NCI-H146 treated with DMSO at 0.1 percent for 48 hours (cell line): Measurements from ENCODE around the gene TEF.

Experiments used
- DNase-seq: peaks from one replicate; lab custom pipeline; 2025; ENCODE audit not compliant: unreplicated experiment; lab: John Stamatoyannopoulos, UW

TEF gene

DNA sequence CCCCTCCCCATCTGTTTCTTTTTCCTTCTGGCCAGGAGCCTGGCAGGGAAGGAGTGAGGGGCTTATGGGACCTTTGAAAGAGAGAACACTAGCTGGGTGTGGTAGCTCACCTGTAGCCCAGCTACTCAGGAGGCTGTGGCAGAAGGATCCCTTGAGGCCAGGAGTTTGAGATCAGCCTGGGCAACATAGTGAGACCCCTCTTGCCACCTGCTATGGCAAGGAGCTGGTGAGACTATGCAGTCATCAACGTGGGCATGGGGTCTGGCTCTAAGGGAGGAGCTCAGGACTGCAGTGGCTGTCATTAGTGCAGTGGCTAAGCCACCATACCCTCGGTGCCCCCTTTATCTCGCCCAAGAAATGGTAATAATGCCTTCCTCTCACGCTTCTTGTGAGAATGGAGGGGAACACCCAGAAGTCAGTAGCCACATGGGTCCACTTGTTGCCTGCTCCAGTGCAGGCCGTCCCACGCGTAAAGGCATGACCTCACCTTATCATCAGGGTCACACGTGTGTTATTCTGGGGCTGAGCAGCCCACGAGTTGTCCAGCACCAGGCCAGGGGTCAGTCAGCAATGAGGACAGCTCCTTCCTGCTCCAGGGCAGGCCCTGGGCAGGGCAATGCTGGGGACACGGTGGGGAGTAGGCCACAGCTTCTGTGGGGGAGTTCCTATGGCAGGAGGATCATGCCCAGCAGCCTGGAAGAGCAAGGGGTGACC lies 27.7 kb upstream of the TEF start:
- DNase-seq: no peak

DNA sequence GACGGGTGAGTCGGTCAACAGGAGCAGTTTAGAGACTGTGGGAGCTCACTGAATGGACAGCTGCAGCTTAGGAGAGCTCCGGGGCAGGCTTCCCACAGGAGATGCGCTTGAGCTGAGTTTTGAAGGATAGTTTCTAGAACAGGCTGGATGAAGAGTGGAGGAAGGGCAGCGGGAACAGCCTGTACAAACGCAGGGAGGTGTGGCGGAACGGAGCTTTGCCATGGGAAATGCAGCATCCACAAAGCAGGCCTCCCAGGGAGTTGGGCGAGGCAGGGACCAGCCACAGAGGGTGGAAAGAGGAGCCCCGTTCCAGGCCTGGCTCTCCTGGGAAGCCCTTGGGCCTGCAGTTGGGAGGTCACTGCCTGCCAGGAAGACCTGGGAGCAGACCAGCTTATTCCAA lies 26.8 kb upstream of the TEF start:
- DNase-seq: no peak

DNA sequence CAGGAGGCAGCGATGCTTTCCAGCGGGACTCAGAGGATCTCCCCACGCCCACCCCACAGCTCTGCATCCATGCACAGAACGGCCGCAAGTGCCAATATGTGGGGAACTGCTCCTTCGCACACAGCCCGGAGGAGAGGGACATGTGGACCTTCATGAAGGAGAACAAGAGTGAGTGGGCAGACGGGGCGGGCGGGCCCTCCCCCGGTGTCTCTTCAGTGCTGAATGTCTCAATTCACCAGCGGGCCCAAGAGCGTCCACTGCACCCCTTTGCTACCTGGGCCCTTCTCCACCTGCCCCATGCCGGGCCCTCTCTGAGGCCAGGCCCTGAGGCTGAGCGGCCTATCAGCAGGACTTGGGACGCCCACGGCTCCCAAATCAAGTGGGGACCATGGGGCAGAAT lies 25.8 kb upstream of the TEF start:
- DNase-seq: no peak

DNA sequence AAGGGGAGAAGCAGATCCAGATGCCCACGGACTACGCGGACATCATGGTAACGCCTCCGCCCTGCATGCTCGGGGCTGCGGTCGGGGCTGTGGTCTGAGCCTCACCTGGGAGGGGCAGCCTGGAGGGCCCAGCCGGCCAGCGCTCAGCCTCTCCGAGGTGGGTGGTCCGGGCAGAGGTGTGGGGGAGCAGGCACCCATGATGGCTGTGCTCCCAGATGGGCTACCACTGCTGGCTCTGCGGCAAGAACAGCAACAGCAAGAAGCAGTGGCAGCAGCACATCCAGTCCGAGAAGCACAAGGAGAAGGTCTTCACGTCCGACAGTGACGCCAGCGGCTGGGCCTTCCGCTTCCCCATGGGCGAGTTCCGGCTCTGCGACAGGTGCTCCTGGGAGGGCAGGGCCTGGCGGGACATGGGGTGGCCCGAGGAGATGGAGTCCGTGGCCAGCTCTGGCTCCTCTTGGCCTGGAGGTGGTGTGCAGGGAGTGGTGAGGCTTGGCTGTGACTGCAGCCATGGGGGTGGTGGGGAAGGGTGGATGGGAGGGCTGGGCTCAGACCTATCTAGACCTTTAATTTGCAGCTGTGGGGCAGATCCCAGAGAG lies 25.2 kb upstream of the TEF start:
- no peak for DNase-seq

DNA sequence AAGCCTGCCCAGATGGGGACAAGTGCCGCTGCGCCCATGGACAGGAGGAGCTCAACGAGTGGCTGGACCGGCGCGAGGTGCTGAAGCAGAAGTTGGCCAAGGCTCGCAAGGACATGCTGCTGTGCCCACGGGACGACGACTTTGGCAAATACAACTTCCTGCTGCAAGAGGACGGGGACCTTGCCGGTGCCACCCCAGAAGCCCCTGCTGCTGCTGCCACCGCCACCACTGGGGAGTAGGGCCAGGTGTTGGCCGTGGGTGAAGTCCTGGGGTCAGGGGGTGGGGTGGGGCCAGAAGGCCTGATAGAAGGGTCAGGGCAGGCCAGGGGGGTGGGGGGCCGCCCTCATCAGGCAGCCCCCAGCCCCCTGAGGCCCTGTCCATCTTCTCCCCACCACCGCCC lies 24.6 kb upstream of the TEF start:
- no peak for DNase-seq

DNA sequence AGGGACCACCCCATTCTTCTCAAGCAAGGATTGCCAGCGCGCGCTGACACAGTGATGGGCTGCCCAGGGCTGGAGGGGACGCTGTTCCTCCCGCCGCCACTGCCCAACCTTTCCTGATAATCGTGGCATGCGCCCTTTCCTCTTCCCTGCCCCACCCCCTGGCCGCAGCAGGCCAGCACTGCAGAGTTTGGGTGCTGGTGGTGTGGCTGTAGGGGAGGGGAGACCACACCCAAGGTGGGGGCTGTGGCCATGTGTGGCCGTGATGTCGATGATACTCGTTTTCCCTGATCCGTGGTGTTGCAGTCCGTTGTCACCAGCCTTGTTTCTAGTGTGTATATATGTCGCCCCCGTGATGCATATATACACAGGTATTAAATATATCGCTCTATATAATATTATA lies 22.8 kb upstream of the TEF start:
- no peak for DNase-seq

DNA sequence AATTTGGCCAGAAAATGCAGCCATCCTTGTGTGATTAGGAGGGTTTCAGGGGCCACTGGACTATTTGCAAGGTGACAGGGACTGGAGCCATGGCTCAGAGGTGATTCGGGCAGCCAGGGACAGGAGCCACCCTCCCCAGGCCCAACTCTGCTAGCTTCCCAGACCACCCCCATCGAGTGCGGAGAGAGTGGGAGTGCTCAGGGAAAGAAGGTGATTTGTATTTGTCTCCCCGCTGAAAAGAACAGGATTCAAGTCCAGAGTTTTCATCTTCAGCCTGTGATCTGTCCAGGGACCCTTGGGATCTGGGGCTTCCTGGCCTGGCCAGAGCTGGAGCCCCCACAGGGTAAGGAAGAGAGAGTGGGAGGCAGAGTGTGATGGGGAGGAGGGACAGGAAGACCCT lies 22.4 kb upstream of the TEF start:
- no peak for DNase-seq

DNA sequence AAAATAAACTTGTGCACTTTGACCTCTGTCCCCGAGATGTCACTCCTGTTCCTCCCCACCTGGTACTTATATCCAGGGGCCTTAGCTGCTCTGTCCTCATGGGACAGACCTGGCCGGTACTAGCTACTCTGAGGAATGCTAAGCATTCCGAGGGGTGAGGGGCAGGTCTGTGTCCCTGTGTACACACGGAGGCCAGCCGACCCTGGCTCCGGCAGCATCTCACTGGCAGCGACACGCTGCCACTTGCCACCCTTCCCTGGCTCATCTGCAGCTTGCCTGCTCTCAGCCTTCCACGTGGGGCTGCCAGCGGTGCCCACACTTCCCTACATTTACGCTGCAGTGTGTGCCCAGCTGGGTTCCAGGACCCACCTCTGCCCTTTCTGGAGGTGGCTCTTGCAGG lies 21.6 kb upstream of the TEF start:
- DNase-seq: no peak

DNA sequence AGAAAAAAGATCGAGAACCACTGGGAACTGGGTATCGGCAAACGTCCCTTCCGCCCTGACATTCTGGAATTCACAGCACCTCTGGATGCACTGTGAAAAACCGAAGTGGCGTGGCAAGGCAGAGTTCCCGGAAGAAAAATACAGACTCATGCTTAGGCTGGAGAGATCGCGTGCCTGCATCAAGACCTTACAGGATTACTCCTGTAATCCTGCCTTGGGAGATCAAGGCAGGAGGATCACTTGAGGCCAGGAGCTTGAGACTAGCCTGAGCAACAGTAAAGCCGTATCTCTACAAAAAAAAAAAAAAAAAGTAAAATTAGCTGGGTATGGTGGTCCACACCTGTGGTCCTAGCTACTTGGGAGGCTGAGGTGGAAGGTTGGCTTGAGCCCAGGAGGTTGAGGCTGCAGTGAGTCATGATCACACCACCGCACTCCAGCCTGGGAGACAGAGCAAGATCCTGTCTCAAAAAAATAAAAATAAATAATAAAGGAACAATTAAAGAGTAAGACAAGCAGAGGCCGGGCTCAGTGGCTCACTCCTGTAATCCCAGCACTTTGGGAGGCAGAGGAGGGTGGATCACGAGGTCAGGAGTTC lies 19.9 kb upstream of the TEF start:
- DNase-seq: no peak

DNA sequence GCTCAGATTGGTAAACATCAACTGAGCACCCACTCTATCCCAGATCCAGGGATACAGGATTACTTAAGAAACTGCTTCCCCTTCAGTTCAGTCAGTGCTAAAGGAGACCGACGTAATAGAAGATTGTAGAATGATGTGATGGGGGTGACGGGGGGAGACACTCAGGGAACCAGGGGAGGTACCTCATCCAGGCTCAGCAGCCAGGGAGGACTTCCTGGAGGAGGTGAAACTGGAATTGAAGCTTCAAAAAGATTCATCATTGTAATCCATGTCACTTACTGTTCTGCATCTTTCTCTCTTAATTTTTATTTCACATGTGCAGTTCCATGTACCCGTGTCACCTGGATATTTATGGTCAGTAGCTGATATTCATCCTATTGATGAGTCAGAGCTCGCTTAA lies 19.1 kb upstream of the TEF start:
- DNase-seq: no peak

DNA sequence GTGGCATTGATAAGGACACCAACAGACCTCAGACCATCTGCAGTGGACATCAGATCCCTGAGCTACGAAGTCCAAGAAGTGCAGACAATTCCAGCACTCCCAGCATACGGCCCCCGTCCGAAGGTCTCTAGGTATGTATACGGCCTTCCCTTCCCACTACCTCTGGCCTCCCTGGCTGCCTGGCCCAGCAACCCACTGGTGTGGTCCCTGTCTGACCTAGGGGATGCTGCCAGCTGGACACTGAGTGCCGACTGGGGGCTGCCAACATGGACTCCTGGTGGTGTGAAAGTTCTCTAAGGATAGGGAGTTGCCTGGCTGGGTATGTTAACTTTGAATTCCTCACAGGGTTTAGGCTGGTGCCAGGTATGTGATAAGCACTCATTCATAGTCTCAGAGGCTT lies 17.5 kb upstream of the TEF start:
- no peak for DNase-seq

DNA sequence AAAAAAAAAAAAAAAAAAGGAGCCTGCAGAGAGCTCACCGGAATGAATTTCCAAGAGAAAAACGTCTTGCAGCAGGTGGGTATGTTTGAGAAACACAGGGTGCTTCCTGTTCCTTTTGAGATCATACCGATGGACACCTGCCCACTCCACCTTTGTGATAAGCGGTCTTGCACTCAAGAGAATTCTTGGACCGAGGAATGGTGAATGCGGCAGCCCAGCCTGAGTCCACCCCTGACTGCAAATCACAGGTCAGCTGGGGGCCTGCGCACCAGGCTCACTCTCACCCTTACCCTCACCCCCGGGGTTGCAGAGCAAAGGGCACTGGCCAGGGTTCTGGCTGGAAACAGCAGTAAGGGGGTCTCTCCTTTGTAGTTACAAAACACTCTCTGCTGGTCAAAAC lies 16.8 kb upstream of the TEF start:
- peak; percentile 38 for DNase-seq

DNA sequence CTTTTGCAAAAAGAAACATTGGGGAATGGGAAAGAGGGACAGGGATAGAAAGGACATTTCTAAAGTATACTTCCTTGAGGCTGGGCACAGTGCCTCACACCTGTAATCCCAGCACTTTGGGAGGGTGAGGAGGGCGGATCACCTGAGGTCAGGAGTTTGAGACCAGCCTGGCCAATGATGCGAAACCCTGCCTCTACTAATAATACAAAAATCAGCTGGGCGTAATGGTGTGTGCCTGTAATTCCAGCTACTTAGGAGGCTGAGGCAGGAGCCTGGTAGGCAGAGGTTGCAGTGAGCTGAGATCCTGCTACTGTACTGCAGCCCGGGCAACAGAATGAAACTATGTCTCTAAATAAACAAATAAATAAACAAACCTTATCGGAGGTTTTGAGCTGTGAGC lies 16.3 kb upstream of the TEF start:
- no peak for DNase-seq

DNA sequence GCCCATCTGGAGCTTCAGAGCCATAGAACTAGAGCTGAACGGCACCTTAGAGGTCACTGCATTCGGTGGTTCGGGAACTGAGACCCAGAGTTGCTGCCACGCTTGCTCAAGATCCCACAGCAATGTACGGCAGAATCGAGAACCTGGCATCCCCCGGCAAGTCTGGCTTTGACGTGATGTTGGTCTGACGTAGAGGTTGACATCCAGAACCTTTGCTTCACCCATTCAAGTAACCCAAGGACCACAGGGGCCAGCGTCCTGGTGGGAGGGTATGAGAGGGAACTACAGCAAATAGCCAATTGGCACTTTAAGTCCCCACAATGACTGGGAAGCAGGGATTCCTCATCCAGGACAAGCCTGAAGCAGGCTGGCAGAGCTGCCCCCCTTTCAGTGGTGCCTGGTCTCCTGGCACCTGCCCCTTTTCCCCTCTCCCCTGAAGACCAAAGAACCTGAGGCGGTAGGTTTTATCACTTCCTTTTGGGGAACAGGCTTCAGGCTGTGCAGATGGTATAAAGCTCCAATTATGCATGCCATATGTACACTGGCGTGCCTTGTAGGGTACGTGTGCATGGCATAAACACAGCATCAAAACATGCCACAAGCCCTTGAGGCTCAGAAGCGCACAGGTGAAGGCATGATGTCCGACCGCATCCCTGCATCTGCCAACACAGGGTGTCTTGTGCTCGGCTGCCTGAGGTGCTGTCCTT lies 15.3 kb upstream of the TEF start:
- no peak for DNase-seq

DNA sequence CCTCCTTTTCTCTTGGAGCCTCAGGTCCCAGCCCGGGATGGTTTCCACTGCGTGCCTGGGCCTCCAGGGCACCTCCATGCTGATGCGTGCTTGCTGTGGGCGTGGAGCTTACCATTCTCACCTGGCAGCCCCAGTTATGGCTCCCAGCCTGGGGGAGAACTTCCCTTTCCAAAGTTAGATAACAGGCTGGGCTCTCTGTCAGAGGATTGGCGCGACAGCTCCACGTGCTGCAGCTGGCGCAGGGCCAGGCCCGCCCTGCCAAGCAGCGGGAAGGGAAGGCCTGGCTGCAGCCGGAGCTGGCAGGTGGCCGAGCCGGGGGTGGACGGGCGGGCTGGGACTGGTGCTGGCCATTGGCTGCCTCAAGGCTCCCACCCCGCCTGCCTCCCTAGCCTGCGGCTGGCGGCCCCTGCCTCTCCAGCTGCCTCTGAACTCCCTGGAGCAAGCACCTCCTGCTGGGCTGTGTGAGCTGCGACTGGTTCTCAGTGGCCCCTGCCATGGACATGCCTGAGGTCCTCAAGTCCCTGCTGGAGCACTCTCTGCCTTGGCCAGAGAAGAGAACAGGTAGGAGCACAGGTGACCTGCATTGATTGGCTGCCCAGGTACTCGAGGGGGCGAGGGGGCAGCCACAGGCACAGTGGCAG lies 14.6 kb upstream of the TEF start:
- peak; percentile 90 for DNase-seq

DNA sequence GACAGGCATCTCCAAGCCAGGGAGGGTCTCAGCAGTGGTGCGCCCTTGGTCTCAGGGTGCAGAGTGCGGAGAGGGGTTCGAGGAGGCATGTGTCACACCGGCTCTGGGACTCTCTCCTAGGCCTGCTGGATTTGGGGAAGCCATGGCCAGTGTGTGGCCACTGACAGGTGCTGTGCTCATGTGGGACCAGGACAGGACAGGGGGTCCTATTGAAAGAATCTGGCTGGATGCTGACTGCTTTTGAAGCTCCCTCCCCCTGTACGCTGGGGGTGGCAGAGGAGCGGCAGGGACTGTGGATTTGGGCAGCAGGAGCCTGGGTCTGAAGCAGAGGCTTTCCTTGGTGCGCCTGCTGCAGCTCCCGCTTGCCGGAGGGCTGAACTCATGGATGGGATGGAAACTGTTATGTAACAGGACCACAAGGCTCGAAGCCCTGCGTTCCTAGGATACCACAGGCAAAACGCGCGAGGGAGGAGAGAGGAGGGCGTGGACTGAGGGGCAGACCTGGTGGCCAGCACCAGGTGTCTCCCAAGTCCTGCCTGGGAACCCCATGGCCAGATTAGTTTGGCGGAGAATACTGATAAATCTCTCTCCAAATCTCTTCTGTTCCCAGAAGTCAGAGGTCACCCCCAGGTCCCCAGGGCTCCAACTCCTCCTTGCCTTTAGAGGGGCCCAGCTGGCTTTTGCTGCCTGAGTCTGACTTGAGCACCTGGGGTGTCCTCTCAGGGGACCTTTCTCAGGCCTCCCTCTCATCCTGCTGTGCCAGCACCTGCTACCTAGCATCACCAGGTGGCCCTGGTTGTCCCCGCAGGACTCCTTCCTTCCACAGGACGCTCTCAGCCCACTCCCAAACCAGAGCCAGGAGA lies 13.8 kb upstream of the TEF start:
- no peak for DNase-seq

DNA sequence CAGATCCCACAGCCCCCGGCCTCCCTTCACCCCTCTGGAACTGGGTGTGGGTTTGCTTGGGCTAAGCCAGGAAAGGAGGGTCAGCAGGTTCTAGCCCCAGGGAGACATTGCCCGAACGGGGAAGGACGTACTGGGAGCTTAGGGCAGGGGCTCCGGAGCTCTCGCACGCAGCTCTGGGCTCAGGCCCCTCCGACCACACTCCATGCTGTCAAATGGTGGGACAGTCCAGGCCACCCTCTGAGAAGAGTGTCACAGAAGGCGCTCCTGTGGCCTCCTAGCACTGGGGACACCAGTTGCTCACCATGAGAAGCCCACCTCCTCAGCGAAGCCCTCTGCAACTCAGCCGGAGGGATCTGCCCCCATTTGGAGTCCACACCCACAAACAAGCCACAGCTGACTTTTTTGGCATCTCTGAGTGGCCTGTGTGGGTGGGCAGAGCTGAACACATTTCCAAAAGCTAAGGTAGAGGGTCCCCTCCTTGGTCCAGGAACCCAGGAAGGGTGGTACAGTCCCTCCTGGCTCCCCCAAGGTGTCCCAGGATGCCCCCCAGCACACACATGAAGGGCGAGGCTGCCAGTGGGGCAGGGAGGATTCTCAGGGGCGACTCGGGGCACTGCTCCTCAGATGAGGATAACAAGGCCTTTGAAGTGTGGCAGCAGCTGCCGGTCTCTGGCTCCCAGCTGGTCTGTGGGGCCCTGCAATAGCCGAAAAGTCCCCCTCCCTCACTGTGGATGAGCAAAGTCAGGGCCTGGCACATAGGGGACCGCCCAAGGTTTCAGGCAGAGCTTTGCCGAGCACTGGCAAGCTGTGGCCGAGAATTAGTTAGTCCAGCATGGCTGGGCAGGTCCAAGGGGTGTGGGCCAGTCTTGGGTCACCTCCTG lies 13.0 kb upstream of the TEF start:
- no peak for DNase-seq

DNA sequence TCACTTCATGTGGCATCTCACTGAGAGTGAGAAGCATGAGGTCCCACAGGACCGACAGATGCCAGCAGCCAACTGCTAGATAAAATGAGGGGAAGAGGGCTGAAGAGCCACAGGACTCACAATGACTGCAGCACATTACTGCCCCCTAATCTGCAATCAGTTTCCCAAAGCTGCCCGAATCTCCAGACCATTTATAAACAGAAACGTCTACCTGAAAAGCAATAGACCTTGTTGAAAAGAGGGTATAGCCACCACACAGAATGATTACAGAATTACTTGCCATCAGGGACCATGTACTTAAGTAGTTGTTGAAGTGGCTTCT lies 12.4 kb upstream of the TEF start:
- no peak for DNase-seq

DNA sequence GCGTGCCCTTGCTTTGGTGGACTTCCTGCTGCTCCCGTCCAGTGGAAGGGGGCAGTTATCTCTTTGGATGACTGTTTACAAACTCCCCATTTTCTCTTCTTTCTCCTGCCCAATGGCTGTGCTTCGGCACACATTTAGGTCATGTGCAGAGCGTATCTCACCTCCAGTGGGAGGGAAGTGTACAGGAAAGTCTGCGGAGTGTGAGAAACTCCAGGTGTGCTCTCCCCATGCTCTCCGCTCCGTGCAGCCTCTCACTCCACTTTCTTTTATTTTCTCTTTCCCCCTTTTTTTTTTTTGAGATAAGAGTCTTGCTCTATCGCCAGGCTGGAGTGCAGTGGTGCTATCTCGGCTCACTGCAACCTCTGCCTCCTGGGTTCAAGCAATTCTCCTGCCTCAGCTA lies 11.9 kb upstream of the TEF start:
- DNase-seq: no peak

DNA sequence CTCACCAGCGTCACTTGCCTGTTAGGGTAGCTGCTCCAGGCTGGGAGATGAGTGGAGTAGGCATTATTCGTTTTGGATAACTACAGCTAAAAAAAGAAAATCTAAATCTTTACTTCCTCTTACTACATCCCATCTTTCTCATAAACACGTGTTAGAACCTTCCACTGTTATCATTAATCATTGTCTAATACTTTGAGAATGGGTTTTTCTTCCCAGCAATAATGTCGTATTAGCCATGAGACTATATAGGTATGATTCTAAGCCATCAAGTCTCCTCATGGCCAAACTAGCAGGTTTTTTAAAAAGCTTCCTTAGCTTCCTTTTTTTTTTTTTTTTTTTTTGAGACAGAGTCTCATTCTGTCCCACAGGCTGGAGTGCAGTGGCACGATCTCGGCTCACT lies 3.9 kb upstream of the TEF start:
- DNase-seq: no peak
